Ascending aorta (tissue), 2 donors: Measurements from ENCODE around the gene ELOVL5. TPM values are rescaled to one million over a fixed set of nuclear protein-coding genes. Genes with fewer than 3 reads are reported as not detected.

Experiments
- DNase-seq, 2 donors: peaks; one replicate each; pipeline ENCODE4 v3.0.0-alpha.2; 2019; ENCODE audit warnings: low spot score in 2 of 2
- H3K27ac ChIP-seq, 2 donors: fragments of 200-600 bp; sonication (generic); one replicate each; pipeline ENCODE4 v1.5.1; 2016 to 2017; ENCODE audit warnings: mild to moderate bottlenecking in 1 of 2
- H3K27me3 ChIP-seq: fragments of 200-600 bp; sonication (generic); one replicate; pipeline ENCODE4 v1.5.1; 2017
- H3K36me3 ChIP-seq, 2 donors: fragments of 200-600 bp; sonication (generic); one replicate each; pipeline ENCODE4 v1.5.1; 2016
- H3K4me1 ChIP-seq, 2 donors: fragments of 200-600 bp; sonication (generic); one replicate each; pipeline ENCODE4 v1.5.1; 2016 to 2017; ENCODE audit warnings: mild to moderate bottlenecking in 1 of 2
- H3K4me3 ChIP-seq, 2 donors: fragments of 200-600 bp; sonication (generic); one replicate each; pipeline ENCODE4 v1.5.1; 2016 to 2017; ENCODE audit warnings: mild to moderate bottlenecking in 1 of 2
- H3K9me3 ChIP-seq, 2 donors: fragments of 200-600 bp; sonication (generic); one replicate each; pipeline ENCODE4 v1.5.1; 2016
- intact Hi-C: fragments of 100-400 bp; cut with DNase I; formaldehyde crosslinking; loops from one replicate; pipeline ENCODE4 v1.15.1; 2023
- total RNA-seq: library from RNA; depleted of rRNA; stranded (reverse); fragments of >200 nt; gene quantifications from one replicate; pipeline ENCODE4 v1.1.0, GENCODE V29; 2016
- TF ChIP-seq, protein P1 (sequence below), 3 experiments: fragments of 200-600 bp in 2 of 3; fragments of 450-650 bp in 1 of 3; sonication (generic) in 2 of 3; IDR thresholded peaks; one replicate each; pipeline ENCODE4 v1.5.1; 2016 to 2019; ENCODE audit warnings: antibody characterized with exemption in 3 of 3, mild to moderate bottlenecking in 1 of 3, moderate library complexity in 1 of 3

The ELOVL5 gene, protein sequence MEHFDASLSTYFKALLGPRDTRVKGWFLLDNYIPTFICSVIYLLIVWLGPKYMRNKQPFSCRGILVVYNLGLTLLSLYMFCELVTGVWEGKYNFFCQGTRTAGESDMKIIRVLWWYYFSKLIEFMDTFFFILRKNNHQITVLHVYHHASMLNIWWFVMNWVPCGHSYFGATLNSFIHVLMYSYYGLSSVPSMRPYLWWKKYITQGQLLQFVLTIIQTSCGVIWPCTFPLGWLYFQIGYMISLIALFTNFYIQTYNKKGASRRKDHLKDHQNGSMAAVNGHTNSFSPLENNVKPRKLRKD
- total RNA-seq = 53.7 TPM

DNA sequence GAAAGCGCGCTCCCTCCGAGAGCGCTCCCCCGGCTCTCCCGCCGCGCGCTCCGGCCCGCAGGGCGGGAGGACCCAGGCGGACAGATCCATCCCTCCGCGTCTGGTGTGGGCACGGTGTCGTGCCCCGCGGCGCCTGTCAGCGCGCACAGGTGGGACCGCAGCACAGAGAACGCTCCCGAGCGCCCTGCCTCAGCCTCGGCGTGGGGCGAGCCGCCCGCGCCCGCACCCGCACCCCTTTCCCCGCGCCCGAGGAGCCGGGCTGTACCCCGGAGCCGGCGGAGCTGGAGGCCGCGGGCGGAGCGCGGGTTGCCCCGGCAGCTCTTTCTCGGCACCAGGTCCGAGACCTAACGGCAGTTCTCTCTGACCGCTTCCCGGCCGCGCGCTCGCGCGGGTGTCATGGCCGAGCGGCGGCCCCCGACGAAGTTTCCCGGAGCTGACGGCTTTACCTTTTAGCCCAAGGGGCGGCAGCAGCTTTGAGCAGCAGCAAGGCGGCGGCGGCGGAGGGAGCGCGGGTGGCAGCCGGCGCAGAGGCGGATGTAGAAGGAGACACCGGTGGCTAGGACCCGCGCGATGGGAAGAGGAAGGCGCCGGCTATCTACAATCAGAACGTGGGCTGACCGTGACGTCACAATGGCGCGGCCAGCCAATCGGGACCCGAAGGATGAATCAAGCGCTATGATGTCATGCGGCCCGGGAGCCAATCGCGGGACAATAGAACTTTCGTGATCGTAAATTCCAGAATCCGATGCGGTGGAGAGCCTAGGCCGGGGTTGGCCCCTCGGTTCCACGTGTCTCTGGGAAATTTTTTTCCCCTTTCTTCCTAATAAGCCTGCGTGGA is at the start of gene ELOVL5:
TSS of gene ELOVL5 (minus strand) at position 580 of the 838 bp plus-strand sequence. CDS start 53,251 bp downstream, outside the sequence.
- Histone ChIP-seq H3K4me1 (peaks cover 0 to 5% of the 10 kb centered on the region in 2 donors), H3K27ac (peak within 1 kb of the TSS; percentile 99), H3K4me3 (peak within 1 kb of the TSS; percentile 93 to 98), H3K9me3 (no peaks in the 10 kb centered on the region), H3K36me3 (no peaks in the 10 kb centered on the region), H3K27me3 (no peaks in the 10 kb centered on the region)
- TF ChIP-seq, protein P1, sequence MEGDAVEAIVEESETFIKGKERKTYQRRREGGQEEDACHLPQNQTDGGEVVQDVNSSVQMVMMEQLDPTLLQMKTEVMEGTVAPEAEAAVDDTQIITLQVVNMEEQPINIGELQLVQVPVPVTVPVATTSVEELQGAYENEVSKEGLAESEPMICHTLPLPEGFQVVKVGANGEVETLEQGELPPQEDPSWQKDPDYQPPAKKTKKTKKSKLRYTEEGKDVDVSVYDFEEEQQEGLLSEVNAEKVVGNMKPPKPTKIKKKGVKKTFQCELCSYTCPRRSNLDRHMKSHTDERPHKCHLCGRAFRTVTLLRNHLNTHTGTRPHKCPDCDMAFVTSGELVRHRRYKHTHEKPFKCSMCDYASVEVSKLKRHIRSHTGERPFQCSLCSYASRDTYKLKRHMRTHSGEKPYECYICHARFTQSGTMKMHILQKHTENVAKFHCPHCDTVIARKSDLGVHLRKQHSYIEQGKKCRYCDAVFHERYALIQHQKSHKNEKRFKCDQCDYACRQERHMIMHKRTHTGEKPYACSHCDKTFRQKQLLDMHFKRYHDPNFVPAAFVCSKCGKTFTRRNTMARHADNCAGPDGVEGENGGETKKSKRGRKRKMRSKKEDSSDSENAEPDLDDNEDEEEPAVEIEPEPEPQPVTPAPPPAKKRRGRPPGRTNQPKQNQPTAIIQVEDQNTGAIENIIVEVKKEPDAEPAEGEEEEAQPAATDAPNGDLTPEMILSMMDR (IDR thresholded peaks at IDR 0.05) = no peak
- DNase-seq = peak; percentile 99 to 100
- intact Hi-C loops = loop anchor here (1.0 to 10.0 kb wide), 4 partner anchors 11 to 844 kb away; partner anchors contain the start of gene GSTA4

DNA sequence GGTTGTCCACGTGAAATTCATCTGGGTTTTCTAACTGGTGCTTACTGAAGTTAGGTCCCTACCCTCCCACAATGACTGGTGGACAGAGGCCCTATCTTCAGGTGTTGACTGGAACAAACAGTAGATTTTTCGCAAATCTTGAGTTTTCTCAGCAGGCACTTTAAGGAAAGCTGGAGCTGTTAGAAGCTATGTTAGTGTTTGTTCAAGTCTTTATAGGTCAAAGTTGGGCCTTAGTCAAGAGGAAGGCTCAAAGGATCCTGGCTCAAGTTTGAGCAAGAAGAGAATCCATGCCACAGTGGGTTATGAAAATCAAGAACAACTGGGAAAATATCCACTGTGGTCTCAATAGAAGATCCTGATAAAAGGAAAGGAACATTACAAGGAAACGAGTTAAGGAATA is 48.5 kb upstream of the ELOVL5 start:
- Histone ChIP-seq H3K9me3 (no peaks in the 10 kb centered on the region), H3K4me3 (no peak overlapping the region), H3K4me1 (no peaks in the 10 kb centered on the region), H3K27me3 (no peaks in the 10 kb centered on the region), H3K36me3 (no peaks in the 10 kb centered on the region), H3K27ac (no peak overlapping the region)
- intact Hi-C loops = no loop called here
- TF ChIP-seq, protein P1 (IDR thresholded peaks at IDR 0.05) = no peak
- DNase-seq = no peak

DNA sequence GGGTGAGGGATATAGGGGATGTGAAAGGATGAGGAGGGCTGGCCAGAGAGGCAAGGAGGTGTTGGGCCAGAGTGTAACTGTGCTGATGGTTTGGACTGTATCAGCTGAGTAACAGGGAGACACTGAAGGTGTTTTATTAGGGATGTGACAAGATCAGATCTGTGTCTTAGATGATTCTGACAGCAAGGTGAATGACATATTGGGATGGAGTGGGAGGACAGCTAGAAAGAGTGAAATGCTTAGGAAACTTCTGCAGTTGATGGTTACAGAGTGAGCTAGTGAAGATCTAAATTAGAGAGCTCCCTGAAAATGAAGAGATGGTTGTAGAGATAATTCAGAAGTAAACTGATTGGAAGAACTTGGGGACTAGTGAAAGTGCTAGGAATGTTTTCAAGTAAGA is 47.2 kb upstream of the ELOVL5 start:
- H3K9me3 ChIP-seq = no peaks in the 10 kb centered on the region
- TF ChIP-seq, protein P1 (IDR thresholded peaks at IDR 0.05) = no peak
- no peaks in the 10 kb centered on the region for H3K36me3 ChIP-seq
- H3K4me3 ChIP-seq = no peak overlapping the region
- no peaks in the 10 kb centered on the region for H3K4me1 ChIP-seq
- H3K27me3 ChIP-seq = no peaks in the 10 kb centered on the region
- intact Hi-C loops = no loop called here
- no peak overlapping the region for H3K27ac ChIP-seq
- no peak for DNase-seq

DNA sequence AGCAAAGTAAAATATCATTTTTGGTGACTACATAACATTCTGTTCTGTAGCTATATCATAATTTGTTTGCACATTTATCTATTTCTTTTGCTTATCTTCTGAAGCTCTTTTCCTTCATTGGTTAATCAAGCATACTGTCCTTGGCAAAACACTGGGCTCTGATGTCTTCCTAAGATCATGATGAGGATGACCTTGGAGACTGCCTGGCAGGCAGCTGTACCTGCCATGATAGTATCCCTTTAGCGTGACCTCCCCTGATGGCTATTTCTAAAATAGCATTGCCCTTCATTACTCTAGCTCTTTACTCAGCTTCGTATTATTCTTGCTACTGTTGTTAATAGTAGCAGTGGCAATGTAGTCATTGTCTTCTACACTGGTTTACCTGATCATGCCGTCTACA is 46.0 kb upstream of the ELOVL5 start:
- Histone ChIP-seq H3K36me3 (no peaks in the 10 kb centered on the region), H3K9me3 (no peaks in the 10 kb centered on the region), H3K4me1 (no peaks in the 10 kb centered on the region), H3K27me3 (no peaks in the 10 kb centered on the region), H3K4me3 (no peak overlapping the region), H3K27ac (no peak overlapping the region)
- TF ChIP-seq, protein P1 (IDR thresholded peaks at IDR 0.05) = no peak
- DNase-seq = no peak
- intact Hi-C loops = no loop called here

DNA sequence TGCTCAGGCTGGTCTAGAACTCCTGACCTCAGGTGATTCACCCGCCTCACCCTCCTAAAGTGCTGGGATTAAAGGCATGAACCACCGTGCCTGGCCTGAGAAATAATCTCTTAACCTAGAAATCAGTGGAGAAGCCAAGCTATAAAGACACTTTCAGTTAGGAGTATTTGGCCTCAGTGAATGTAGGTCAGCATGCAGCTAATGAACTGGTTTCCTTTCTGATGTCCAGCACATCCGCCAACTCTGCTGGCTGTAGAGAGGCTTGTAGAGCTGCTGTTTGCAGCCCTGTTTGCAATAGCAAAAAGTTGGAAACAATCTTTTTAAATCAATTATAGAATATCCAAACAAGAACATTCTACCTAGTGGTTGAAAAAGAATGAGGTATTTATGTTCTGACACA is 42.4 kb upstream of the ELOVL5 start:
- no peak for DNase-seq
- H3K27ac ChIP-seq = no peak overlapping the region
- H3K4me3 ChIP-seq = no peak overlapping the region
- H3K9me3 ChIP-seq = peaks cover 0 to 3% of the 10 kb centered on the region in 2 donors
- H3K4me1 ChIP-seq = no peaks in the 10 kb centered on the region
- TF ChIP-seq, protein P1 (IDR thresholded peaks at IDR 0.05) = no peak
- H3K36me3 ChIP-seq = no peaks in the 10 kb centered on the region
- intact Hi-C loops = no loop called here
- H3K27me3 ChIP-seq = no peaks in the 10 kb centered on the region
